ENCODE measurements around the gene MRPL34.
"Not testable (repeated sequence)": the region's sequence is repeated elsewhere in the genome, so short reads cannot be mapped to it uniquely, and the experiment has no call there.

The MRPL34 gene

DNA sequence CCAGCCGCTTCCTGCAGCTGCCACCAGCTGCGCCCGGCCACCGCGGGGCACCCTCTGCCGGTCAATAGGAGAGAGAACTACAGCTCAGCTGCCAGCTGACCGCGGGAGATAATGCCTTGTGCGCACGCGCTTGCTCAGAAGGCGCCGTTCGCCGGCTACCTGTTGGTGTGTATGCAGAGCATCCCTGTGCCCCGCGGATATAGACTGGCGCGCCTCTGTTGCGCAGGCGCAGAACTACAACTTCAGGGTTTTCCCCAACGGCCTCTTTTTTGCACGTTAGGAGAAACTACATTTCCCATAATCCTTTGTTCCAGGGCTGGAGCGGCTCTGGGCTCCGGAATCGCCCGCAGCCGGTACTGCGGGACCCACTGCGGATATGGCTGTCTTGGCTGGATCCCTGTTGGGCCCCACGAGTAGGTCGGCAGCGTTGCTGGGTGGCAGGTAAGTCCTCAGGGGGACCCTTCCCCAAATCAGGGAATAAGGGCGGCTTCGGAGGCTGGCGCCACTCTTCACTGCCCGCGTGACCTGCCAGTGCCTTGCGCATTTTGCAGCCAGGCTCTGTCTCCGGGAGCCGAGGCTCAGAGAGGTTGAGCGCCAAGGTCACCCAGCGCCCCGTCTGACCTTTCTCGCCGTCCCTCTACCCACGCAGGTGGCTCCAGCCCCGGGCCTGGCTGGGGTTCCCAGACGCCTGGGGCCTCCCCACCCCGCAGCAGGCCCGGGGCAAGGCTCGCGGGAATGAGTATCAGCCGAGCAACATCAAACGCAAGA lies at the start of gene MRPL34:
Gene MRPL34 (plus strand): TSS at position 356 of the 768 bp plus-strand sequence. CDS start 21 bp downstream, at position 377.
- DNase-seq = peak; percentile 98

- DNase-seq = no peak
Observed at GRCh38 chr19:17256130-17256529, 49.5 kb upstream of the MRPL34 start.

DNA sequence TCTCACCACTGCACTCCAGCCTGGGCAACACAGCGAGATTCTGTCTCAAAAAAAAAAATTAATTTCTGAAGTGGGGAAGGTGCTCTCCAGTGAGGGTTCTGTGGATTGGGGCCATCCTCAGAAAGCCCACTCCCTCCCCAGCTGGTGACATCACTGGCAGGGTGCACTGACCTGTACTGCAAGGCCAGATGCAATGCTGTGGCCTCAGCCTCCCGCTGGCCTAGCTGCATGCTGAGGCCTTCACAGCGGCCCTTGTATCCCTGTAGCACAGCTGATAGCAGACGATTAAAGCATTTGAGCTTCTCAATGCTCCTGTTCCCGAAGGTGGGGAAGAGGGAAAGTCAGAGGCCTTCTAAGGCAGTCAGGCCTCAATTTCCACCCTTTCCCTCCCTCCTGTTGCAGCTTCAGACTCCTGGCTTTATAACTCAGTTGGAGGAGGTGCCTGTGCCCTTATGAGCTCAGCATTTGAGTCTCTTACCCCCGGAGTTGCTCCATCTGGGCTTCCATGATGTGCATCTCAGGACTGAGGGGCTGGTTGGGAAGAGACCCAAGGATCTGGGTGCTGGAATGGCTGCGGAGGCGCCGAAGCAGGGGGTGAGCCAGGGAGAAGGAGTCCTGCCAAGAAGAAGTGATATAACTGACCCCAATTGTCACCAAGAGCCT lies 46.4 kb upstream of the MRPL34 start:
- DNase-seq = no peak

DNA sequence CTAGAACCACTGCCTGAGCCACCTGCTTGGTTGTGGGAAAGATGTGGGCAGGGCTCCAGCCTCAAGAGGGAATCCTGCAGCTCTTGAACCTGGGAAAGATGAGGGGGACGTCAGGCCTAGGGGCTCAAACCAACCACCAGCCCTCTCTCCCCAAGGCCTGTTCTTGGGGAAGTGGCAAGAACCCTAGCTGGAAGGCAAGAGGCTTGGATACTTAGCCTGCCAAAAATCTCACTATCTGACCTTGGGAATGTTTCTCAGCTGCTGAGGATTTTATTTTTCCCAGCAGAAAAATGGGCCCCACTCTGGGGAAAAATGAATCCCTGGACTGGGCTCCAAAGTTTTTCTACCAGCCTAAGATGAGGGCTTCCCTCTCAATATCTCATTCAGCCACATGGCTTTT lies 45.7 kb upstream of the MRPL34 start:
- no peak for DNase-seq

DNA sequence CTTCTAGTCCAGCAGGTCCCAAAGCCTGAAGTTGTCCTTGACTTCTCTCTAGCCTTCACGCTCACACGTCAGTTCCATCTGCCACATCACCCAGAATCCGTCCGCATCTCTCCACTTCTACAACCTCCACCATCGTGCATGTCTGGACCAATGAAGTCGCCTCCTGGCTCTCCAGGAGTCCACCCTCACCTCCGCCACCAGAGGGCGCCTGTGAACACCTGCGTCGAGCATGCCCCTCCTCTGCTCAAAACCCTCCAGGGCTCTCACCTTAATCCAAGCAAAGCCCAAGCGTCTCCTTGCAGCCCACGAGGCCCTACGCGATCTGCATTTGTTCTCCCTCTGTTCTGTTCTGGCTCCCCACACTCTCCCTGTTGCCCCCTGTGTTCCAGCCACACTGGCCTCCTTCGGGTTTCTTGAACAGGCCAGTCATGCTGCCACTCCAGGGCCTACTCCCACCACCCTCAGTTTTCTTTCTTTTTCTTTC lies 44.8 kb upstream of the MRPL34 start:
- DNase-seq = peak; percentile 63

GRCh38 chr19:17262557-17262956 lies 43.1 kb upstream of the MRPL34 start:
- no peak for DNase-seq

GRCh38 chr19:17263712-17264640 lies 41.7 kb upstream of the MRPL34 start:
- no peak for DNase-seq

DNA sequence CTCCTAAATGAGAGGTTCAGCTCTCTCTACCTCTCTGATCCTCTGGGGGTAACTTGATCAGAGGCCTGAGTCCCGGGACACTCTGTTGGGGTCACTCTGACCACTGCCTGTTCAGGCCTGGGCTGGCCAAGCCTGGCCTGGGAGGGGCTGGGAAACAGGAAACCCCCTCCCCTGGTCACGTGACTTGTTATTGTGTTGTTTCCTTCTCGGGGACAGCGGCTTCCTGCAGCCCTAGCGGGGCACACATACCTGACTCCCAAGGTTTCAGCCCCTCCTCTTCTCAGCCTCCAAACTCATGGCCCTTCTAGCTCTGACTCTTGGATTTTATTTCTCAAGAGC lies 41.1 kb upstream of the MRPL34 start, which contains the start of gene USHBP1:
Gene USHBP1 (minus strand): TSS at position 105 of the 339 bp plus-strand sequence. CDS start 446 bp downstream, outside the sequence.
- DNase-seq = no peak

GRCh38 chr19:17266026-17266425 lies 39.6 kb upstream of the MRPL34 start:
- DNase-seq = no peak

GRCh38 chr19:17266589-17266974 lies 39.1 kb upstream of the MRPL34 start:
- DNase-seq = no peak

GRCh38 chr19:17266975-17267788 lies 38.5 kb upstream of the MRPL34 start, which contains the start of gene BABAM1:
Gene BABAM1, plus strand, starts transcription at chr19:17267443. Its CDS starts 1,364 bp downstream, at chr19:17268807.
- DNase-seq = peak; percentile 100

- DNase-seq = no peak
Observed at GRCh38 chr19:17268754-17269153, 36.9 kb upstream of the MRPL34 start.

DNA sequence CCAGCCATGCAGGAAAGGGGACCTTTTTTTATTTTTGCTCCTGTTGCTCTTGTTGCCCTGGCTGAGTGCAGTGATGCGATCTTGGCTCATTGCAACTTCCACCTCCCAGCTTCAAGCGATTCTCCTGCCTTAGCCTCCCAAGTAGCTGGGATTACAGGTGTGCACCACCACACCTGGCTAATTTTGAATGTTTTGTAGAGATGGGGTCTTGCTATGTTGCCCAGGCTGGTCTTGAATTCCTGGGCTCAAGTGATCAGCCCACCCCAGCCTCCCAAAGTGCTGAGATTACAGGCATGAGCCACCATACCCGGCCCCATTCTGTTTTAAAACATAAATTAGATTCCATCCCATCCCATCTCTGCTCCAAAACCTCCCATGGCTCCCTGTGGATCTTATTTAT lies 30.8 kb upstream of the MRPL34 start:
- not testable (repeated sequence) for DNase-seq

DNA sequence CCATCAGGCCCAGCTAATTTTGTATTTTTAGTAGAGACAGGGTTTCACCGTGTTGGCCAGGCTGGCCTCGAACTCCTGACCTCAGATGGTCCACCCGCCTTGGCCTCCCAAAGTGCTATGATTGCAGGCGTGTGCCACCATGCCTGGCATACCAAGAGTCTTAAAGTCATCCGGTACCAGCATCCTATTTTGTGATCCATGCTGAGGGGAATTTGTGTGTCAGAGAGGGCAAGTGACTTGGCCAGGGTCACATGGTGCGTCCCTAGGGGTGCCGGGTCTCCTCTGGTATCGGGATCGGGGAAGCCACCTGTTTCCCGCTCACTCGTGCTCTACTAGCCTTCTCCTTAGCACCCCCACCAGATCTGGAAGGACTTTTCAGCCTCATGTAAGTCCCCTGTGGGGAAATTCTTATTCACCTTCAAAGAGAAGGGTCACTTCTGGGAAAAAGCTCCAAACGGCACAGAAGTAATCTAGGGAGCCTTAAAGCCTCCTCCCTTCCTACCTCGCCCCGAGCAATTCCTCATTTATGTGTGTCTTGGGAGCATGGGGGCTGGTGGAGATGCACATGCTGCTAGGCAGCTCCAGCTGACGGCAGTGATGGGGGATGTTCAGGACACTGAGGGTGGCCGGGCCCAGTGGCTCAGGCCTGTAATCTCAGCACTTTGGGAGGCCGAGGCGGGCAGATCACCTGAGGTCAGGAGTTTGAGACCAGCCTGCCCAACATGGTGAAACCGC lies 30.1 kb upstream of the MRPL34 start:
- no peak for DNase-seq

GRCh38 chr19:17279436-17279835 lies 26.2 kb upstream of the MRPL34 start:
- no peak for DNase-seq

DNA sequence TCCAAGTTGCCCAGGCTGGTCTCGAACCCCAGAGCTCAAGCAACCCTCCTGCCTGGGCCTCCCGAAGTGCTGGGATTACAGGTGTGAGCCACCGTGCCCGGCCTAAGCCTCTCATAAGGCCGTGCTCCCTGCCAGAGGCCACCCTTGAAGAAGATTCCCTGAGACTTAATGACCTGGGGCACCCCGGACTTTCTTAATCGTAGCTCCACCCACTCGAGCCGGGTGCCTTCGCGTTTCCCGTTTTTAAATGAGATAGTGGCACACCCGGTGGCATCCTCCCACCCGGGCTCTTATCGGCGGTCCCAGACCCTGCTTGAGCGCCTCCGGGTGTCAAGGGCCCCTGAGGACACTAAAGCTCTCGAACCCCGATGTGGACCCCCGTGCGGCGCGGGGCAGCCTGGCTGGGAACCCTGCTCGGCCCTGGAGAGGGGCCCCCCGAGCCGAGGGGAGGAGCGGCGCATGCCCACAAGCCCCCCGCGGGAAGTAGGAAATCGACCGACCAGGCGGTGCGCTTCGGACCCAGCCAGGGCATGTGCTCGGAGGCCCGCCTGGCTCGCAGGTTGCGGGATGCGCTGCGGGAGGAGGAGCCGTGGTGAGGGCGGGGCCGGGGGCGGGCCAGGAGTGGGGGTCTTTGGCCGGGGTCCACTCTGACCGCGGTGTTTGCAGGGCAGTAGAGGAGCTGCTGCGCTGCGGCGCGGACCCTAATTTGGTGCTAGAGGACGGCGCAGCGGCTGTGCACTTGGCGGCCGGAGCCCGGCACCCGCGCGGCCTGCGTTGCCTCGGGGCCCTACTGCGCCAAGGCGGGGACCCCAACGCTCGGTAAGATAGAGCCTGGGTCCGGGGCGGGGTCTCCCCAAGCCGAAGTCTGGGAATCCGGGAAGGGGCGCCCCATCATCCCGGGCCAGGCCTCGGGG lies 24.0 kb upstream of the MRPL34 start, which contains the start of gene ANKLE1:
Gene ANKLE1 (plus strand): TSS at position 511 of the 914 bp plus-strand sequence. CDS start 20 bp downstream, at position 531.
- DNase-seq = no peak

GRCh38 chr19:17282488-17283125 lies 23.1 kb upstream of the MRPL34 start:
- peak; percentile 71 for DNase-seq

DNA sequence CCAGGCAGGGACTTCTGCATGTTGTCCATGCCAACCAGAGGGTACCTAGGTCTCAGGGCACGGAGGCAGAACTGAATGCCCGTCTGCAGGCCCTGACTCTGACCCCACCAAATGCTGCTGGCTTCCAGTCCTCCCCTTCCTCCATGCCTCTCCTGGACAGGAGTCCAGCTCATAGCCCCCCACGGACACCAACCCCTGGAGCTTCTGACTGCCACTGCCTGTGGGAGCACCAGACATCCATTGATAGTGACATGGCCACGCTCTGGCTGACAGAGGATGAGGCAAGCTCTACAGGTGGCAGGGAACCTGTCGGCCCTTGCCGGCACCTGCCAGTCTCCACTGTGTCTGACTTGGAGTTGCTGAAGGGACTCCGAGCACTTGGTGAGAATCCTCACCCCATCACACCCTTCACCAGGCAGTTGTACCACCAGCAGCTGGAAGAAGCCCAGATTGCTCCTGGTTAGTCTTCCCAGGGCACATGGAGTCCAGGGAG lies 22.1 kb upstream of the MRPL34 start:
- no peak for DNase-seq

- DNase-seq = no peak
Observed at GRCh38 chr19:17285415-17286135, 20.1 kb upstream of the MRPL34 start.

Measured in fibroblast of skin of right quadriceps (primary cell).